Esophagus muscularis mucosa (tissue), 4 donors: ENCODE measurements around the gene FBLN1.

Source experiments
- CTCF ChIP-seq, 3 experiments: fragments of 200-600 bp in 2 of 3; fragments of 450-650 bp in 1 of 3; sonication (generic) in 2 of 3; IDR thresholded peaks; one replicate each; pipeline ENCODE4 v1.5.1; 2017 to 2019; ENCODE audit warnings: antibody characterized with exemption in 3 of 3, mild to moderate bottlenecking in 2 of 3, moderate library complexity in 1 of 3
- EP300 ChIP-seq: sonication (generic); formaldehyde crosslinking; IDR thresholded peaks from one replicate; pipeline ENCODE4 v1.6.1; 2017; ENCODE audit warnings: antibody characterized with exemption
- POLR2A ChIP-seq: fragments of 450-650 bp; IDR thresholded peaks from one replicate; pipeline ENCODE4 v1.6.1; 2017; ENCODE audit warnings: antibody characterized with exemption, moderate library complexity, mild to moderate bottlenecking, low read depth
- POLR2AphosphoS5 ChIP-seq, 2 donors: sonication (generic); formaldehyde crosslinking; IDR thresholded peaks; one replicate each; pipeline ENCODE4 v1.6.1; 2017; ENCODE audit warnings: antibody characterized with exemption in 2 of 2

- TF ChIP-seq CTCF (IDR thresholded peaks at IDR 0.05) (no peak), POLR2A (no peak), POLR2AphosphoS5 (IDR thresholded peaks at IDR 0.05) (no peak), EP300 (no peak)
Measured at GRCh38 chr22:45562537-45563361, 60.1 kb downstream of the FBLN1 start.
